NT2/D1 (cell line): ENCODE results near the gene KCNQ1.

Experiments used
- DNase-seq: peaks from one replicate; pipeline ENCODE4 v3.0.0-alpha.2; 2011; ENCODE audit warnings: low read depth, low spot score
- H3K27me3 ChIP-seq: 2 replicates; pipeline ENCODE4 v1.6.0; 2011; ENCODE audit warnings: mild to moderate bottlenecking; ENCODE audit not compliant: insufficient read length, insufficient read depth
- H3K36me3 ChIP-seq: 2 replicates; pipeline ENCODE4 v1.6.1; 2011; ENCODE audit warnings: mild to moderate bottlenecking, low read length, mixed read lengths; ENCODE audit not compliant: insufficient read depth, insufficient read length
- H3K4me1 ChIP-seq: 2 replicates; pipeline ENCODE4 v1.5.1; 2011; ENCODE audit not compliant: insufficient read depth, insufficient read length
- H3K4me3 ChIP-seq: 2 replicates; pipeline ENCODE4 v1.5.1; 2011; ENCODE audit warnings: low read depth; ENCODE audit not compliant: insufficient read length
- H3K9ac ChIP-seq: 2 replicates; pipeline ENCODE4 v1.6.0; 2011; ENCODE audit warnings: low read depth; ENCODE audit not compliant: insufficient read length
- H3K9me3 ChIP-seq: 2 replicates; pipeline ENCODE4 v1.5.1; 2011; ENCODE audit warnings: mild to moderate bottlenecking, low read length; ENCODE audit not compliant: insufficient read depth
- SUZ12 ChIP-seq: IDR thresholded peaks from 2 replicates; pipeline ENCODE4 v1.6.1; 2011; ENCODE audit not compliant: insufficient read length, insufficient read depth; ENCODE audit errors: extremely low read depth
- YY1 ChIP-seq: IDR thresholded peaks from 2 replicates; pipeline ENCODE4 v1.6.1; 2011; ENCODE audit not compliant: insufficient read length, insufficient read depth
- ZNF274 ChIP-seq: IDR thresholded peaks from 2 replicates; pipeline ENCODE4 v1.6.1; 2011; ENCODE audit warnings: mild to moderate bottlenecking, low read depth, low read length

The KCNQ1 gene

DNA sequence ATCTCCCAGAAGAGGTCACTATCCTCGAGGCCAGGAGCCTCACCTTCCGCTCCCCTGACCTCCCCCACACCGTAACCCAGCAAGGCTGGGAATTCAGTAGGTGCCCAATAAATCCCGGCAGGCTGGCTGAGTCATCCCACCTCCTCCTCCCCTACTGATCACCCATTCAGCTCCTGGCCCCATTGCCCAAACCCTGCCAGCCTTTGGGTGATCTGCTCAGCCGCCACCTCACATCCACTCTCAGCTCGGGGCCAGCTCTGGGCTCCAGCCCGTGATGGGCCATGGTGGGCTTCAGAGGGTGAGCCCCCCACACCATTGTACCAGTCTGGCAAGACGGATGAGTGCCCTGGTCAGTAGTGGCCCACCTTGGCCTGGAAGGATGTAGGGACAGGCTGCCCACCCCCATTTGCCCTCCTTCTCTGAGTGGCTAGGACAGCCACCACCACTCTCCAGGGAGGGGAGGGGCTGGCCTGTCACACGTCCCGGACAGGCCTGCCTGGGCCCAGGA lies 8.7 kb upstream of the KCNQ1 start:
- no peaks in the 10 kb centered on the region for H3K9me3 ChIP-seq
- peak overlapping the region; percentile 12 for H3K9ac ChIP-seq
- H3K27me3 ChIP-seq, result peaks cover 48% of the 10 kb centered on the region
- H3K36me3 ChIP-seq, result no peaks in the 10 kb centered on the region
- H3K4me1 ChIP-seq, result no peaks in the 10 kb centered on the region
- TF ChIP-seq YY1, result no peak
- TF ChIP-seq SUZ12, result no peak
- no peak for TF ChIP-seq ZNF274
- H3K4me3 ChIP-seq, result no peak overlapping the region
- no peak for DNase-seq

DNA sequence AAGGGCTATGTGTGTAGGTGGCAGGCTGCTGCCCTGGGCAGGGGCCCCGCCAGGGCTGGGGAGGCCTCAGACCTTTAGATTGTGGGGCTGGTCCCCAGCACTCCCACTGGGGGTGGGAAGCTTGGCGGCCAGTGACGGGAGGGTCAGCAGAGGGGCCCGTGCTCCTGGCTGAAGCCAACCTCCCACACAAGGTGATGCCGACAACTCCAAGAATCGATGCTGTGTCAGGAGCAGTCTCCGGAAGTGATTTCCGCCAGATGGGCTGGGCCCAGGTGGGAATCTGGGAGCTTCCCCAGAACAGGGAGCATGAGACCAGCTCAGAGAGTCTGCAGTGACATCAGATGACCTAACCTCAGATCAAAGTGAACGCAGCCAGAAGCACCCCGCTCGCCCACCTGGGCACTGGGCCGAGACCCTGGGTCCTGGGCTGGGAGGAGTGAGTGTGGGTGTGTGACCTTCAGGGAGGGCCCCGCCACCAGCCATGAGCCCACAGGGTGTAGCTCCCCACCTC lies 8.2 kb upstream of the KCNQ1 start:
- peaks cover 53% of the 10 kb centered on the region for H3K27me3 ChIP-seq
- no peaks in the 10 kb centered on the region for H3K4me1 ChIP-seq
- no peak overlapping the region for H3K4me3 ChIP-seq
- no peak for TF ChIP-seq ZNF274
- TF ChIP-seq SUZ12, result no peak
- no peaks in the 10 kb centered on the region for H3K9me3 ChIP-seq
- H3K9ac ChIP-seq, result peak overlapping the region; percentile 12
- H3K36me3 ChIP-seq, result no peaks in the 10 kb centered on the region
- no peak for DNase-seq

DNA sequence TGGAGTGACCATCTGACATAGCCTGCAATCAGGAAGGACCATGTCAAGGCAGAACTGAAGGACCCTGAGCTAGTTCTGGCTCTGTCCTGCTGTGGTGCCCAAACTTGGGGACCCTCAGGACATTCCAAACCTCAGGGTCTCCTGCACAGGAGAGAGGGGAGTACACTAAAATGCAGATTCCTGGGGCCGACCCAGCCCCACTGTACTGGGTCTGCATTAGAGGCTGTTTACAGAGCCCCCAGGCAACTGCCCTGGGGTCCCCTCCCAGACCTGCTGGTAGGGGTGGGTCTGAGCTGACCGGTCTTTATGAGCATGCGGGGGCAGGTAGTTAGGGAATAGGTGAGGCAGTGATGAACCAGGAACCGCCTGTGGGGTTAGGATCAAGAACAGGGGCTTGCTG lies 7.3 kb upstream of the KCNQ1 start:
- Histone ChIP-seq H3K9ac (no peak overlapping the region), H3K4me1 (no peaks in the 10 kb centered on the region), H3K36me3 (no peaks in the 10 kb centered on the region), H3K27me3 (peaks cover 63% of the 10 kb centered on the region), H3K4me3 (no peak overlapping the region), H3K9me3 (no peaks in the 10 kb centered on the region)
- TF ChIP-seq SUZ12, result no peak
- no peak for TF ChIP-seq YY1
- TF ChIP-seq ZNF274, result no peak
- no peak for DNase-seq

DNA sequence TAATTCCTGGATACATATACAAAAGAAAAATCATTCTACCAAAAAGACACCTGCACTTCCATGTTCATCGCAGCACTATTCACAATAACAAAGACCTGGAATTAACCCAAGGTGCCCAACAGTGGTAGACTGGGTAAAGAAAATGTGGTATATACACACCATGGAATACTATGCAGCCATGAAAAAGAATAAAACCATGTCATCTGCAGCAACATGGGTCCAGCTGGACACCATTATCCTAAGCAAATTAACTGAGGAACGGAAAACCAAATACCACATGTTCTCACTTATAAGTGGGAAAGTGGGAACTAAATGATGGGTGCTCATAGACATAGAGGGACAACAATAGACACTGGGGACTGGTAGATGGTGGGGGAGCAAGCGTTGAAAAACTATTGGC lies 5.0 kb upstream of the KCNQ1 start:
- no peak for DNase-seq
- Histone ChIP-seq H3K4me3 (no peak overlapping the region), H3K9me3 (no peaks in the 10 kb centered on the region), H3K4me1 (no peaks in the 10 kb centered on the region), H3K9ac (no peak overlapping the region), H3K36me3 (no peaks in the 10 kb centered on the region), H3K27me3 (peaks cover 64% of the 10 kb centered on the region)
- TF ChIP-seq SUZ12 (no peak), YY1 (no peak), ZNF274 (no peak)

DNA sequence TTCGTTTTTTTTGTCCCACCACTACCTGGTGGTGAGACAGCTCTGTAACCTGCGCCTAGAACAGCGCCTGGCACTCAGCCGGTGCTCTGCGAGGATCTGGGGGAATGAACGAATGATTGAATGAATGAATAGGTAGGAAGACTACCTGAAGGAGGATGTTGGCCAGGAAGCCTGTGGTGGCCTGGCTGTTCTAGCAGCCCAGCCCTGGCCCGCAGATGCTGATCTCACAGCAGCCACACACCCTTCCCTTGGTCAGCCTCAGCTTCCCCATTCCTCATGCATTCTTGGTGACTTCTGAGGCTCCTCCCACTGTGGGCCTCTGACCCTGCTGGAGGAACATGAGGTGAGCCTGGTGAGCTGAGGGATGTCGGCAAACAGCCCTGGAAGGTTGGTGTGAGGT lies 4.2 kb upstream of the KCNQ1 start:
- no peaks in the 10 kb centered on the region for H3K36me3 ChIP-seq
- peaks cover 67% of the 10 kb centered on the region for H3K27me3 ChIP-seq
- no peak overlapping the region for H3K9ac ChIP-seq
- peaks cover 6% of the 10 kb centered on the region for H3K4me1 ChIP-seq
- no peaks in the 10 kb centered on the region for H3K9me3 ChIP-seq
- H3K4me3 ChIP-seq, result no peak overlapping the region
- no peak for DNase-seq
- TF ChIP-seq YY1 (no peak), ZNF274 (no peak), SUZ12 (no peak)

DNA sequence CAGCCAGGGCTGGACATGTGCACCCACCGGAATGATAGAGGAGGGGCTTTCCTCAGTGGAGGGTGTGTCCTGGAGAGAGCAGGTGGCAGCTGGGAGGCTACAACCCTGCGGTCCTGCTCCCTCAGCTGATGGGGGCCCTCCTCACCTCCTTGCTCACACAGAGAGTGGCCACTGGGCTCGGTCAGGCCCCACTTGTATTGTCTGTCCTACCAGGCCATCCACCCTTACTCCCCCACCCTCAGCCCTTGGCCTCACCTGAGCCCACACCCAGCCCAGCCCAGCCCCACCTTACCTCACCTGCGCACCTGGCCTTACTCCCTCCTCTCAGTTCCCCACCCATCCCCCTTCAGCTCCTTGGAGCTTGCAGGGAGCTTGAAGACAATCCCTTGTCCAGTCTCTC lies 3.6 kb upstream of the KCNQ1 start:
- no peak for TF ChIP-seq ZNF274
- no peak for TF ChIP-seq YY1
- no peak for TF ChIP-seq SUZ12
- no peak for DNase-seq
- no peak overlapping the region for H3K9ac ChIP-seq
- no peaks in the 10 kb centered on the region for H3K36me3 ChIP-seq
- H3K27me3 ChIP-seq, result peaks cover 68% of the 10 kb centered on the region
- H3K9me3 ChIP-seq, result no peaks in the 10 kb centered on the region
- peaks cover 7% of the 10 kb centered on the region for H3K4me1 ChIP-seq
- H3K4me3 ChIP-seq, result no peak overlapping the region

DNA sequence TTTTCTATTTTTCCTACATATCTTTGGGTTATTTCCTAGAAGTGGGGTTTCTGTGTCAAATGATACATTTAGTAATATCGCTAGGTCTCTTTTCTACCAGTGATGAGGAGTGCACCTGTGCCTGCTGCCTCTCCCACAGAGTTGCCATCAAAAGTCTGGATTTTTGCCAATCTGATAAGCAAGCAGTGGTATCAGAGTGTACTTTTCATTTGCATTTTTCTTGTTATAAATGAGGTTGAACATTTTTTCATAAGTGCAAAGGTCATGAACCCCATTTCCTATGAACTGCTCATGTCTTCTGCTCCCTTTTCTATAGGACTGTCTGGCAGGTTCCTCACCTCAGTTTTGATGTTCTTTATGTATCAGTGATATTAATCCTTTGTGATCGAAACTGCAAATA lies 2.2 kb upstream of the KCNQ1 start:
- no peak overlapping the region for H3K9ac ChIP-seq
- no peak for TF ChIP-seq ZNF274
- no peak for DNase-seq

DNA sequence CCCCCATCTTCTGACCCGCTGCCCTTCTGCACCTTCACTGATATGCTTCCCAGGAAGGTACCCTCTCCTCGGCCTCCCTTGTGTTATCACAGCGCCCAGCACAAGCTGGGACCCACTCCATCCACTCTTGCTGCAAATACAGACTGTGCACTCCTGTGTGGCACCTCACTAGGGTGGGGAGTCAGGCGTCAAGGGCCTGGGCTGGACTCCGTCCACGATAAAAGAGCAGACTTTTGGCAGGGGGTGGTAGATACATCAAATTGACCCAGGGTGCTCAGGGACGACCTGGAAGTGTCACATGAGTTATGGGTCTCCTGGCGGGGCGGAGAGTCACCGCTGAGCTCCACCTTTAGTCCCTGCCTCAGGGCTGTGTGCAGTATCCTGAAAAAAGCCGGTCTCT lies 1.4 kb upstream of the KCNQ1 start:
- no peak for DNase-seq
- Histone ChIP-seq H3K9ac (no peak overlapping the region), H3K4me1 (peaks cover 7% of the 10 kb centered on the region), H3K9me3 (no peaks in the 10 kb centered on the region), H3K36me3 (no peaks in the 10 kb centered on the region), H3K27me3 (peaks cover 86% of the 10 kb centered on the region), H3K4me3 (no peak overlapping the region)
- no peak for TF ChIP-seq ZNF274
- peak; percentile 47 for TF ChIP-seq SUZ12

More for the DNA sequence above, 2.2 kb upstream of the KCNQ1 start:
- H3K36me3 ChIP-seq, result no peaks in the 10 kb centered on the region
- H3K9me3 ChIP-seq, result no peaks in the 10 kb centered on the region
- no peak overlapping the region for H3K4me3 ChIP-seq
- peaks cover 7% of the 10 kb centered on the region for H3K4me1 ChIP-seq
- peaks cover 78% of the 10 kb centered on the region for H3K27me3 ChIP-seq
